Measurements from ENCODE around the gene CENPP.

The CENPP gene

DNA sequence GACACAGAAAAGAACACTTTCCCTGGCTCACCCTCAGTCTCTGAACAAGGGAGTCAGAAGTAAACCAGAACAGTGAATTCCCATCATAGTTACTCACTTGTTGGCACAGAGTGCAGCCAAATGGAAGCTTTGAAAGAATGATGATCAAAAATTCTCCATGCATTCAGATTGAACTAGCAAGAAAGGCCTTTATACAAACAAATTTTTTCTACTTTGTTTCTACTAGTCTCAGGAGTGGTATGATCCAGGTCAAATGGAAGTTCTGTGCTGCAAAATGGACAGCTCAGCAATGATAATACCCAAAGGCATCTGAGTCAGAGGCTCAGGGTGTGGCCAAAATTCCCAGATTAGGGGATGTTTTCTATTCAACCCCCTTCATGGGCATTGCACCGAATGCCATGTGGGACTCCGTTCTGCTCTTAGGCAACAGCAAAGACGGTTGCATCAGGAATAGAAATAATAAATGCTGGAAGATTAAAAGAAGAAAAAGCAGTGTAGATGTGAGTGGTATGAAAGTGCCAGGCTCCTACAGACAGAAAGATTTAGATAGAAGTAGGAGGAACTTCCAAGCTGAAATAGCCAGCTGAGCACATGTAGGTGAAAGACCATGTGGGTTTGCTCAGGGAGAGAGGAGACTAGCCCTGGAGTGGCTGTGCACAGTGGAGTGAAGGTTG is 180.6 kb downstream of the CENPP start:
- DNase-seq (ENCODE audit: low read depth, low spot score), result peak; percentile 33

DNA sequence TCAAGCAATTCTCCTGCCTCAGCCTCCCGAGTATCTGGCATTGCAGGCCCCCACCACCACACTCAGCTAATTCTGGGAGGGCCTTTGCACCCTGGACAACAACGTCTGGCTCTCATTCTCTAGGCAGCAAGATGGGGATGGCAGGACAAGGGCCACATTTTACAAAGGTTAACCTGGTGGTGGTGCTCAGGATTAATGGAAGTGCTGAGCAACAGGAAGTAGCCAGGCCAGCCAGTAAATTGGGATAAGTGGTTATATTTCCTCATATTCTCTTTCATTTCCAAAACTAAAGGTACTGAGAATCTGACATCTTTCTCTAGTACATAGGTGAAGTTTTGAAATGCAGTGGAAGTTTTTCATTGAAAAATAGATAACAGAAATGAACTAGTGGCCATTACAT is 181.3 kb downstream of the CENPP start:
- no peak for DNase-seq (ENCODE audit: low read depth, low spot score)

DNA sequence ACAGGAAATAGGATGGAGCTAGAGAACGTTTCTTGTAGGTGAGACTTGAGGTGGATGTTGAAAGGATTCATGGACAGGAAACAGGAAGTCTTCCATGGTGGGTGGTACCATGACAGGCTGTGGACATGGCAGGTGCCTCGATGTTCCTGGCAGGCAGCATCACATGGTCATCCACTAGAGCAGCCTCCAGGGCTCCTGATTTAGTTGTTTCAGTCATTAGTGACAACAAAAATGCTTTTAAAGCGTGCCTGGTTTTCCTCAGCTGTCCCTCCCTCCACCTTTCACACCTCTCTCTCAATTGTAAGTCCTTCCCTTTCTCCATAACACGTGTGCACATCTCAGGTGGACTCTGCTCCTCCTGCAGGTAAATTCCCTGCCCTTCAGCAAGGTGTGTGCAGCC is 181.7 kb downstream of the CENPP start:
- DNase-seq (ENCODE audit: low read depth, low spot score), result no peak

DNA sequence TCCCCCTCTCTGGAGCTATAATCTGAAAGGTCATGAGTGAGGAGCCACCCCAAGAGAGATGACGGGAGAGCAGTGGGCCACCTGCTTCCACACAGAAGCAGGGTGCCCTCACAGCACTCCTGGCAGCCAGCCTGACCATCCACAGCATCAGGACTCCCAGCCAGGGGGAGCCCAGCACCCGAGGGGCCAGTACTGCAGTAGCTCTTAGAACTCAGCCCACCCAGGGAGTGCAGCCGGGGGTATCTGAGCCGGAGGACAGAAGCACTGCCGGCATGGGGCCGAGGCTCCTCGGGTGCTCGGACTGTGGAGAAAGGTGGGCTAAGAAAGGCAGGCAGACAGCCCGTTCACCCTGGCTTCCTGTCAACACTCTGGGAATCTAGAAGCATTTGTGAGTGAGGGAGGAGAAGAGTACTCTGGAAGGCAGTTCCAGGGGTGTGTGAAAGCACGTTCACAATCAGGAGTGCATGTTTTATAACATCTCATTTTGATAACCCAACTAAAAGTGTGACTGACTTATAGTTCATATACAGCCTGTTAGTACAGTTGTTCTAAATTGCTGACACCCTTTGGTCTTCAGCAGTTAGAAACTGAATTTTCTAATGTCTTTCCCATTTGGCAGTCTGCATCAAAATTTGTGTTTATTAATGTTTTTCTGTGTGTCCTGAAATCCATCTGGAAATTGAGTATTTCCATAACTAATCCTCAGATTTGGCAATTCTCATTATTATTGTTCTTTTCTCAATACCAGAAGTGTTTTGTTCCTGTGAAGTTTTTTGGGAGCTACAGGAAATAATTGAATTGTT is 182.5 kb downstream of the CENPP start:
- DNase-seq (ENCODE audit: low read depth, low spot score), result peak; percentile 22

DNA sequence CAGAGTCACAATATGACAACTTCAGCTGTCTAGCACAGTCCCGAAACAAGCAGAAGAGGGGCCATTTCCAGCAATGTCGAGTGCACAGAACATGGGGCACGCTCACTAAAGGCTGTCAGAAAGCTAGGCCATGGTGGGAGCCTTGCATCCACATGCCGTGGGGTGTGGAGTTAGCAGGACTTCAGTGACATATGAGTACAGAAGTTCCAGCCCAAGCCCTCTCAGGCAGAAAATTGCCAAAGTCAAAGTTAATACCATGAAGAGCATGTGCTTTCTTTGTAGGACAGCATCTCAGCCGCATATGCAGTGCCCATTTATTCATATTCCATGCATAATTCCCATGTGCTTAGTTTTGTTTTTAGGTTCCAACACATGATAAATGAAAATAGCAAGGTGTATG is 183.3 kb downstream of the CENPP start:
- DNase-seq (ENCODE audit: low read depth, low spot score), result no peak

DNA sequence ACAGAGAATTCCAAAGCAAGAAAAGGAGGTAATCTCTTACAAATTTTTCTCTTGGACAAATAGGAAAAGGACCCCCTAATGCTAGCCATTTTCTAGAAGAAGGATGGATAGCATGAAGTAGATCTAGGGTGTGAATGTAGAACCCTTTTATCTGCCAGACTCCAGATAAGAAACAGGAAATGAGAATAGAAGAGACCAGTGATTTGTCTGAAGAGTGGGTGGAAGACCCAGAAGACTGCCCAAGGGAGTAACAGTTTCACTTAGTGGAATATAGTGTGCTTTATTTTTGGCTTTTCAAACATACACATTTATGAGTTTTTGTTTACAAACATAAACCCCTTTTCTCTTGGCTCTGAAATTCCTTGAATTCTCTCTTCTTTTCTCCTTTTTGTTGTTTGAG is 185.0 kb downstream of the CENPP start:
- no peak for DNase-seq (ENCODE audit: low read depth, low spot score)

DNA sequence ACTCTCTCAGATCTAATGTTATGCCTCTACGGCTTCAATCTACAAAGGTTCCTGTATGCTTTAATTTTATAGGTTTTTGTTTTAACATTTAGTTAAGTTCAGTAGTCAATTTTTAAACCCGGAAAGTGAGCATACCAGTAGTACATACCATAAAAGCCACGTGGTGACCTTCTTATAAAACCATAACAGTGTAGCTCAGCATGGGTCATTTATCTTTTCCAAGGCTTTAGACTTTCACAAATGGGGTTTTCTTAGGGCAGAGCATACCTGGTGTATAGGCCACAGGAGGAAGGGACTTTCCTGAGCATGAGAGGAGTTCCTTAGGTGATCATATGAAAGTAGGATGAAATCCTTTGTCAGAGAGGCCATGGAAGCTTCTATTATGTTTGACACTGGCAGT is 186.9 kb downstream of the CENPP start:
- DNase-seq (ENCODE audit: low read depth, low spot score), result no peak

DNA sequence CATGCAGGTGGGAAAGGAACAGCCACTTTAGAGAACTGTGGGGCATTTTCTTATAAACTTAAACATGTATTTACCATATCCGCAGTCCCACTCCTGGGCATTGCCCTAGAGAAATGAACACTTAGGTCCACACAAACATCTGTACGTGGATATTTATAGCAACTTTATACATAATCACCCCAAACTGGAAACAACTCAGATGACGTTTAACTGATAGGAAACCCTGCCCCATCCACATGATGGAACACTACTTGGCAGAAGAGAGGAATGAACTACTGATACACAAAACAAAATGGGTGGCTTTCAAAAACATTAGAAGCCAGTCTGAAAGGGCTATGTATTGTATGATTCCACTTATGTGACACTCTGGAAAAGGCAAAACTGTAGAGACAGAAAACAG is 187.6 kb downstream of the CENPP start:
- no peak for DNase-seq (ENCODE audit: low read depth, low spot score)

DNA sequence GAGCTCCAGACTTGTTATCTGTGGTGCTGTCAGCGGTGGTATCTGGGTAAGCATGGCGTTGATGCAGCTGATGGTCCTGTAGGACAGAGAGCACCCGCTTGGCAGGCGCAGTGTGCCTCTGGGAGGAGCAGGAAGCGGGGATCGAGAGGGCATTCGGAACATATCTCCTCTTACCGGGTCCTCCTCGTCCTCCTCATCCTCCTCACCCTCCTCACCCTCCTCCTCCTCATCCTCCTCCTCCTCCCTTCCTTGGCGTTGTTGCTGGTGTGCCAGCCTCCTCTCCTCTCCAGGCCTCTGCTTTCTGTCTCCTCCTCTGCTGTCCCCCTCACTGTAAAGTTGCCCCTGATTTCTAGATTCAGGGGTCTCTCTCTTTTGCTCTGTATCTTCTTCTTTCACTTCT is 188.9 kb downstream of the CENPP start:
- no peak for DNase-seq (ENCODE audit: low read depth, low spot score)

DNA sequence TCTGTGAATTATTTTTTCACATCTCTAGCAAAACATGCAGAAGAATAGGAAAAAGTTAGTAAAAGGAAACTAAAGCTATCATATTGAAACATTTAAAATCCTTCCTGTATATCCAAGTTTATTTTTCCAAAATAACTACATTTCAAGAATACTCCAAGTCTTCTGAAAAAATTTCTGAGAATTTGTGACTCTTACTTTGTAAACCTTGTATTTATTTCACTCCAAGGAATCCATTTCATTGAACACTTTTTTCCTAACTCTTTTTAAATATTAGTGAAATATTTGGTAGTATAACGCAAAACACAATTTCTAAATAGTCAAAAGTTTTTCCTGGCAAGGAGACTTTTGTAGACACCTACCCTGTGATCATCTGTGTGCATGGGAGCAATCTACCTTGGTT is 190.8 kb downstream of the CENPP start:
- DNase-seq (ENCODE audit: low read depth, low spot score), result no peak

DNA sequence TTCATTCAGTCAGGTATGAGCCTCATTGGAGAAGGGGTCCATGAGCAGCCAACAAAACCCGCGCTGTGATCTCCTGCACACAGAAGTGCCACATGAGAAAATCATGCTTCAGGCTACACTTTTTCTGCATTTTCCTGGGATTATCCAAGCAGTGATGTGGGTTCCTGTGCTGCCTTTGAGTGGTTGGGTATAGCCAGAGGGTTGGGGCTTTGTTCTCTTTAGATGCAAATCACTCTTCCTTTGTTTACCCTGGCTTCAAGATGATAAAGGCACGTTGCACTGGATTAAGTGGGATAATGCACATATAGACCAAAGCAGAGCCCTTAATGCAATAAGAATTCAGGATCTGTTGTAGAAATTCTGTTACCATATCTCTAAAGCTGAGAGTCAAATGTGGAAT is 191.3 kb downstream of the CENPP start:
- no peak for DNase-seq (ENCODE audit: low read depth, low spot score)

DNA sequence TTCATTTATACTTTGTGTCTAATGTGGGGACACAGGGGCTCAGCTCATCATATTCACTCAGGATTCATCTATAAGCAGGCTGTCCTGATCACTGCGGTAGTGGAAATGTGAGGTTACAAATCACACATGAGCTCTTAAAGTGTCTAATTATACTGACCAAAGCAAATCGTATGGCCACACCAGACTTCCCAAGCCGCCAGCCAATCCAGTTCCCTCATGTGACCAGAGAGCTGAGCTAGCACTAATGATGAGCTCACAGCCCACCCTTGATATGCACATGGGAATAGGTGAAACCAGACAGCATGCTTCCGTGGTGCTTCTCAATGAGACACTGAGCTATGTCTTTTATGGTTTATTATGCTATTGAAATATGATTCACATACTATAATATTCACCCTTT is 192.4 kb downstream of the CENPP start:
- DNase-seq (ENCODE audit: low read depth, low spot score), result no peak

DNA sequence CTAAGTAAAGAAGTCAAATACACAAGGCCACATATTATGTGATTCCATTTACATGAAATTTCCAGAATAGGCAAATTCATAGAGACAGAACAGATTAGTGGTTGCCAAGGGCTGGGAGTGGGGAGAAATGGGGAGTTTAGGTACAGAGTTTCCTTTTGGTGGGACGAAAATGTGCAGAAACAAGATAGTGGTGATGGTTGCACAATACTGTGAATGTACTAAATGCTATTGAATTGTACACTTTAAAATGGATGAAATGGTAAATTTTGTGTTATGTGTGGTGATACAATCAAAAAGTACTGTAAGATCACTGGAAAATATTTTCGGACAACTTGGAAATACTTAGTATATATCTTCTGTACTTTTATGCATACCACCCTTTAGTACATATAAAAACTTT is 195.1 kb downstream of the CENPP start:
- no peak for DNase-seq (ENCODE audit: low read depth, low spot score)

DNA sequence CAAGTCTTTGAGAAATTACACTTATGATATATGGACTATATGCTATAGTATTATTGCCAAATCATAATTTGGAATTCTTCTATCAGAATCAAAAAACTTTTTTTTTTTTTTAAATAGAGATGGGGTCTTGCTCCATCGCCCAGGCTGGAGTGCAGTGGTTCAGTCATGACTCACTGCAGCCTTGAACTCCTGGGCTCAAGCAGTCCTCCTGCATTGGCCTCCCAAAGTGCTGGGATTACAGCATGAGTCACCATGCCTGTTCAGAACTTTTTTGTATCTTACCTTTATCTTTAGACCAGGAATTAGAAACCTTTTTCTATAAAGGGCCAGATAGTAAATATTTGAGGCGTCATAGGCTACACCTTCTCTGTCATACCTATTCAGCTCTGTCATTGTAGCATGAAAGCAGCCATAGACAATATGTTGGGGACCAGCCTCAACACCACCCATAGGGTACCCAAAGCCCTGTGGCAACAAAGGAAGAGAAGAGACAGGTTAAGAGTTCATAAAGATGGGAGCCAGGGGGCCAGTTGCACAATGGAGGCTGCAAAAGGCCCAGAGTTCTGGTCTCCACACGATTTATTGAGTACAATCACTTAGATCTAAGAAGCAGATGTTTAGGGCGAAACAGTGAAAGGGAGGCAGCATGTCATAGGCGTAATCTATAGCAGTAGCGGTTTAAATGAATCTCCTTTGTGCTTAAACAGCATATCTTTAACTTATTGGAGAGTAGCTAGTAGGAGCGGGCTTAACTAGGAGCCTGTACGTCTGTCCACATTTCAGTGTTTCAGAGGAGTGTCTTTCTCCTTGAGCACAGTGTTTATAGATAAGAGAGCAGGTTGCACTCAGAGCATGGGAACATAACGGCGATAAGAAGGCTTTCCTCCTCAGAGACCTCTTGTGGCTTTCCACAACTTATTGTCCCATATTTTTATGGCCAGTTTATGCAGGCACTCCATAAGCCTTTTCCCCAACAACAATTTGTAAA is 197.5 kb downstream of the CENPP start:
- DNase-seq (ENCODE audit: low read depth, low spot score), result no peak

DNA sequence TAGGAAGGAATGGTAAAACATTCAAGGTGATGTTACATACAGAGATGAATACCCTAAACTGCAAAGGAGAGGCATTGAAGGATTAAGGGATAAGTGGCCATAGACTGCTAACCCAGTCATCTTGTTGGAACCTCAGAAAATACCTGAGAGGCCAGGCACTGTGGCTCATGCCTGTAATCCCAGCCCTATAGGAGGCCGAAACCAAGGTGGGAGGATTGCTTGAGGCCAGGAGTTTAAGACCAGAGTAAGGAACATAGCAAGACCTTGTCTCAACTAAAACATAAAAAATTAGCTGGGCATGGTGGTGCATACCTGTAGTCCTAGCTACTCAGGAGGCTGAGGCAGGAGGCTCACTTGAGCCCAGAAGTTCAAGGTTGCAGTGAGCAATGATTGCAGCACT is 199.1 kb downstream of the CENPP start:
- DNase-seq (ENCODE audit: low read depth, low spot score), result no peak

DNA sequence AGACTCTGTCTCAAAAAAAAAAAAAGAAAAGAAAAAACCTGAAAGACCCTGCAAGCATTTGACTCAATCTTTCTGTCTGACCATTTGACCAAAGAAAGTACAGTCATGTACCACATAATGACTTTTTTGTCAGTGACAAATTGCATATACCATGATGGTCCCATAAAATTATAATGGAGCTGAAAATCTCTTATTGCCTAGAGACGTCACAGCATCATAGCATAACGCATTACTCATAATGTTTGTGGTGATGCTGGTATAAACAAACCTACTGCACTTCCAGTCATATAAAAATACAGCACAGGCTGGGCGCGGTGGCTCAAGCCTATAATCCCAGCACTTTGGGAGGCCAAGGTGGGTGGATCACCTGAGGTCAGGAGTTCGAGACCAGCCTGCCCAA is 199.6 kb downstream of the CENPP start:
- DNase-seq (ENCODE audit: low read depth, low spot score), result no peak

DNA sequence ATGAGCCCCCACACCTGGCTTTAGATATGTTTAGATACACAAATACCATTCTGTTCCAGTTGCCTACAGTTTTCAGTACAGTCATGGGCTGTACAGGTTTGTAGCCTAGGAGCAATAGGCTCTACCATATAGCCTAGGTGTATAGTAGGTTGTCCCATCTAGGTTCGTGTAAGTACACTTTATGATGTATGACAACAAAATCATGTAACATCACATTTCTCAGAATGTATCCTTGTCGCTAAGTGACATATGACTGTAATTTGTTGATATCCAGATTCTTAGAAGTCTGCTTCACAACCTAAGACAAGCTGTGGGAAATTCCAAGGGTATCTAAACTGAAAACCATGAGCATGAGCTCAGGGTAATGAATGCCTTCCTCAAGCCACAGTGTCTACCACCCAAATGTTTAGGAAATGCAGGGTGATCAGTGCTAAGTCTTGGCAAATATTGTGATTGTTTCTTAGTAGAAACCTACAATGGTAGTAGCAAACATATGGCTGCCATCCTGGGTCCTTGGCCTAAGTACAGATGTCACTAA is 201.6 kb downstream of the CENPP start:
- no peak for DNase-seq (ENCODE audit: low read depth, low spot score)

DNA sequence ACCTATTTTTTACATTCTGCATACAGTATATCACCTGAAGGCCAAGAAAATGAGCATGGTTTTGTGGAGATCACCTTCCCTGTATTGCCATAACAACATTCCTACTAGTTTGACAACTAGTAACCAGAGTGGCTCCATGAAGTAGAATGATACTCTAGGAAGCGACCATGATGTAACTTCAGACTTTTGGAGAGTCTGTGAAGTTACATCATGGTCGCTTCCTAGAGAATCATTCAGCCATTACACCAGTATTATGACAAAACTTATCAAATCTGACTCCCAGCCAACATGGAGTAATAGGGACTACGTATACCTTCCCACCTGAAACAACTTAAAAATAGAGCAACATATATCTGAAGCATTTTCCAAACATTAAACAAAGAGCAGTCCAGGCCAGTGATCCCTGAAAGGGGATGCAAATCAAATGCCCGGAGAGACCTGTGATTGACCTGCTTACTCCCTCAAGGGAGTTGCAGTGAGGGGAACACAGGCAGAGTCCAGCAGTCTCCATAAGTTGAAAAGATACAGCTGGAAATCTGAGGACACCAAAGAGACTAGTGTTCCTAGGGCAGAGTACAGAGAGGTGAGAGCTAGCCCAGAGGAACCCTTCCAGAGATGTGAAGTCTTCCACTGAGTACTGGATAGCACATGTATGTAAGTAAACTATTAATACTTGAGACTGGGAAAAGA is 202.2 kb downstream of the CENPP start:
- DNase-seq (ENCODE audit: low read depth, low spot score), result no peak

DNA sequence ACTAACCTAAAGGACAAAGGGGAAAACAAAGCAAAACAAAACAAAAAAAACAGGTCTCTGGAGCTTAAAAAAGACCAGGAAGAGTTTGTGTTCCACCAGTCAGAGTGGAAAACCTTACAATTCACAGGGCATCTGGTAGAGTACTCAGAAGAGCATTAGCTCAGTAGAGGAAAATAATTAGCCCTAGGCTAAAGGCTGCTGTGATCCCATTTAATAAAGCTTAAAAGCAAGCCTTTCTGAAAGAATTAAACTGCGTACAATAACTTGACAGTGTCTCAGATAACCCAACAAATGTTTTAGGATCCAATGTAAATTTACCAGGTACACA is 202.7 kb downstream of the CENPP start:
- DNase-seq (ENCODE audit: low read depth, low spot score), result no peak

DNA sequence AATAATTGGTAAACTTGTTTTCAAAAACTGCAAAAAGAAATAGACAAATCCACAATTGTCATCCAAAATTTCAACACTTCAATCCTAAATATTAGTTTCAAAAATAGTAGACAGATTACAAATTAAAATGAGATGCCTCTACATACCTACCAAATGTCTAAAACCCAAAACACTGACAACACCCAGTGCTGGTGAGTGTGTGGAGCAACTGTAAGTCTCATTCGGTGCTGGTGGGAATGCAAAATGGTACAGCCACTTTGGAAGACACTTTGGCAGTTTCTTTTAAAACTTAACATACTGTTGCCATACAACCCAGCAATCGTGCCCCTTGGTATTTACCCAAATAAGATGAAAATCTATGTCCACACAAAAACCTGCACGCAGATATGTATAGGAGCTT is 203.4 kb downstream of the CENPP start:
- DNase-seq (ENCODE audit: low read depth, low spot score), result no peak

DNA sequence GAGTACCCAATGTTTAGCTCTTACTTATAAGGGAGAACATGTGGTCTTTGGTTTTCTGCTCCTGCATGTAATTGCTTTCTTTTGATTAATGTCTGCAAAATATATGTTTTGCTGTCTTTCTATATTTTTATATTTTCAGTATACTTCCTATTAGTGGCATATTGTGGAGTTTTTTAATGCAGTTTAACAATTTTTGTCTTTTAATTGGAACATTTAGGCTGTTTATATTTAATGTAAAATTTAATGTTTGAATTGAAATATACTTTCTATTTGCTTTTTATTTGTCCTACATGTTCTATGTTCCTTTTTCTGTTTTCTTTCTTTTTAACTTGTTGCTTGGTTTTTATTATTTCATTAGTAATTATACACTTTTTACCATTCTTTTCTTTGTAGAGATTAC is 205.1 kb downstream of the CENPP start:
- no peak for DNase-seq (ENCODE audit: low read depth, low spot score)

DNA sequence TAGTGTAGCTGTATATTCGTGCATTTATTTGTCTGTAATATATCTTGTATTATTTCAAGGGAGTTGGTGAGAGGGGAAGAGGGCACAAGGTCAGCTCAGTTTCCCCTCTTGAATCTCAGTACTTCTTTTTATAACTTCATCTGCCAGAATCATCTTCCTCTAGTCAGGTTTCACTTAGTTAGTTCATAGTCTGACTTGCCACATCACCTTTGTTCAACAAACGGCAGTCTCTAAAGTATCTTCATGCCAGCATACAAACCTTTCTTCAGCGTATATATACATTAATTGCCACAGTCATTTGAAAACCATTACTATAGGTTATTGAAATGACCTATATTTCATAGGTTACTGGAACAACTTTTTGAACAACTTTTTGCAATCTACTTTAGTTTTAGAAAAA is 208.5 kb downstream of the CENPP start:
- no peak for DNase-seq (ENCODE audit: low read depth, low spot score)

Data from brain pericyte (primary cell).